NK-92 treated with Interleukin-12 subunit alpha and Interleukin-12 subunit beta, amount 100 ng/mL, for 24 hours (cell line): ENCODE measurements around the gene RASGRP2.

Experiments used
- DNase-seq: peaks from one replicate; lab custom pipeline; 2025; lab: John Stamatoyannopoulos, UW

RASGRP2 gene

DNA sequence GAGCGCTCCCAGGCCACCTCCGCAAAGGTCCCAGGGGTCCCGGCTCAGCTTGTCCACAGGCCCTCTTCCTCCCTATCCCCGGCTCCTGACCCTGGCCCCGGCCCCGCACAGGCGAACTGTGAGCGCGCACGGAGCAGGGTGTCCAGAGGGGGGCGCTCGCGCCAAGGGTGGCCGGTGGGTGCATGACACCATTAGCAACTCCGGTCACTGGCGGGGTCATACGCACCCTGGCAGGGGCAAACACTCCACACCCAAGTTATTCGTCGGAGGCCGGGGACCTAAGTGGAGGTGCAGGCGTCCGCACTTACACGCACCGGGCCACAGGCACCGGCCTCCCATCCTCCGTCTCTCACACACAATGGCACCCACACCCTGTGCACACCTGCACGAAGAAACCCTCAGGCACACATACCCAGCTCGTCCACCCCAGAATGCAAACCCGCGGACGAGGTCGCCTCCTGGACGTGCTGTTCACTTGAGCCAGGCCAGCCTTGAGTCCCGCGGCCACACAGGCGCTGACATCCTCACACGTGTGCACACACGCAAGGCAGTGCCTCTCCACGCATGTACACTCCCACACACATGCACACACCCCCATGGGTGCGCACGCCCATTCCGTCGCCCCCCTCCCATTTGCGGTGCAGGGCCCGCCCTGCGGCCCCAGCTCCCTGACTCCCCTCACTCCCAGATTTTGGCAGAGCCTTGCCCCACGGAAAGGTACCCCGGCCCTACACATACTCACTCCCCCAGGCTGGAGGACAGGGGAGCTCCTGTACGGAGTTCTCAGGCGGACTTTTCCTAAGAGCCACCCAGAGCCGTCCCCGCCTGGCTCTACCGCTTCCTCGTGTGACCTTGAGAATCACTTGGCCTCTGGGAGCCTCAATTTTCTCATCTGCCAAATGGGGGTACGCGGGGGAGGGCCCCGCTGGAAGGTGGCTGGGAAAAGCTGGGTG lies at the start of gene RASGRP2:
Gene RASGRP2 (minus strand): TSS at position 552 of the 953 bp plus-strand sequence. CDS start 1,276 bp downstream, outside the sequence.
- DNase-seq, result peak; percentile 32

DNA sequence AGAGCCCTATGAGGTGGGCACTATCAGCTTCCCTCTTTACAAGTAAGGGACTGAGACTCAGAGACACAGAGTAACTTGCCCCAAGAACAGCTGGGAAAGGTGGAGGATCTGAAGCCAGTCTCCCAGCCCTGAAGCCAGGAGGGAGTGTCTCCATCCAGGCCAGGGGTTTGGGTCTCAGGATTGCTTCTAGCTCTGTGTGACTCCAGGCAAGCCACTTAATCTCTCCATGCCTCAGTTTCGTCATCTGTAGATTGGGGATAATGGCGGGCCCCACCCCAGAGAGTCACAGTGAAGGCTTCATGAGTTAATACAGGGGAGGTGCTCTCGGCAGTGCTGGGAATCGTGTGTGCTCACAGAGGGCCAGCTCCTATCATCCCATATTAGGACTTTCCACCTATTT lies 48.5 kb upstream of the RASGRP2 start:
- no peak for DNase-seq

DNA sequence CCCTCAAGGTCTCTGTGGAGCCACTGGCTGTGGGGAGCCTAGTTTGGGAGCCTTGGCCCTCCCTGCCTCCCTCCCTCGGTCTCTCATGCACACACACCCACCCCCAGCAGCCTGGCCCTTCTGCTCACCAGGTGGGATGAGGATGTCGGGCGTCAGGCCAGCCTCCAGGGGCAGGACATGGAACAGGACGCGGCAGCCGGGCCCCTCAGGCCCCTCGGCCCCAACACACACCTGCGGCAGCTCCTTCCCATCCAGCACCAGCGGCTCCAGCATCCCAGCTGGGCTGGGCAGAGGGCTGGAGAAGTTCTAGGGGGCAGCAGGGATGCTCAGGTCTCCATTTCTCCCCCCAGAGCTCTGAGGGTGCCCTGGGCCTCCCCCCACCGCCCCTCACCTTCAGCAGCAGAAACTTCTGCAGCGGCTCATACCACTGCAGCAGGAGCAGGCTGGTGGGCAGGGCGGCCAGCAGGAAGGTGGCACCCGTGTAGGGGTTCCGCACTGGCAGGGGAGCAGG lies 47.9 kb upstream of the RASGRP2 start:
- DNase-seq, result no peak

DNA sequence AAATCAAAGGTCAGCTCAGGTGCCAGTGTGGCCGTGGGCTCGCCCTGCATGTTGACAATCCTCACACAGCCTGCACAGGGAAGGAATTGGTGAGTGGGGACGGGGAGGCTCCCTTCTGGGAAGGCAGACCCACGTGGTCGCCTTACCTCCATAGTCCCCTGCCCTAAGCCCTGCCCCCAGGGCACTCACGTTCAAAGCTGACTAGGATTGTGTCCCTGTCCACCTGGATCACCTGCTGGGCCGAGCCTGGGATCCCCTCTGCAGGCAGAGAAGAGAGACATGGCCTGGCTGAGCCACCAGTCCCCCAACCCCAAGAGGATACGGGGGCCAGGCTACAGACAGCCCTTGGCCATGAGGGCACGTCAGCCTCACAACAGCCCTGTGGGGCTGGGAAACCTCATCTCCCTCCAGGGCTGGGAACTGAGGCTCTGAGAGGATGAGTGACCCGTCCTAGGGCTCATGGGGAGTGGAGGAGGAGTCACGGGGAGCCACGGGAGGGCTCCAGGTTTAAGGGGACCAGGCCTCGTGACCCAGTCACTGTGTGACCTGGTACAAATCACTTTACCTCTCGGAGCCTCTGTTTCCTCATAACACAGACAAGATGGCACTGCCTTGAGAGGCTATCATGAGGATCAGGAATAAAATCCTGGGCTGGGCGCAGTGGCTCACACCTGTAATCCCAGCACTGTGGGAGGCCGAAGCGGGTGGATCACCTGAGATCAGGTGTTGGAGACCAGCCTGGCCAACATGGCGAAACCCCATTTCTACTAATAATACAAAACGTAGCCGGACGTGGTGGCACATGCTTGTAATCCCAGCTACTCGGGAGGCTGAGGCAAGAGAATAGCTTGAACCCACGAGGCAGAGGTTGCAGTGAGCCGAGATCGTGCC lies 46.5 kb upstream of the RASGRP2 start:
- no peak for DNase-seq

DNA sequence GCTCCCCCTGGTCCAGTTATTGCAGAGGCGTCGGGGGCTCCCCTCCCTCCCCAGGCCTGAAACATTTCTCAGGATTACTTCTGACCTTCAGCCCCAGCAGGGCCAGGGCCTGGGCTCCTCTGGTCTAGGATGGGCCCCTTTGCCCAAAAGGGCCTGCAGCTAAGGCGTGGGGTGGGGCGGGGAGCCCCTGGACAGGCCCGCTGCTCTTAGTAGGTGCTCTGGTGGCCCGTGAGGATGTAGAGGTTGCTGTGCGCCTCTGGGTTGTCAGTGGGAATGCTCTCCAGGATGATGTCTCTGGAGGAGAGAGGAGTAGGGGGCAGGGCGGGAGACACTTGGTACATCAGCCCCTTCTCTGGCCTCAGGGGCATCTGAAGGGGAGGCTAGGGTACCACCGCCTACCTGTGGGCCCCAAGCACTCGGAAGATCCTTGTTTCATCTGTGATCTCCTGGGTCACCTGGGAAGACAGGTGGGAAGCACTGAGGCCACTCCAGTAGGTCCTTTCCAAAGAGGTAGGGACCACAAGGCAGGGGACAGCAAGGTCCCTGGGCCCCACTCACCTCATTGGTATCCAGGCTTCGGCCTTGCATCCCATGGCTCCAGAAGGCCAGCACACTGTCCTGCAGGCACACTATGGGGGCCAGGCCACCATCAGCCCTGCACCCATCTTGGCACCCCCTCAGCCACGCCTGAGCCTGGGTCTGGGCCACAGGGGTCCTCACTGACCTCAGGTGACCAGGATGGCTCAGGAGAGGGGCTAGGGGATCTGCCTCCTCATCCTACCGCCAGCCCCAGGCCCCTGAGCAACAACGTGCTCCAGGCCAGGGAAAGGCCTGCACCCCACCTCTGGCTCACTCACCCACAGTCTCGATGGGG lies 45.6 kb upstream of the RASGRP2 start:
- DNase-seq, result no peak

DNA sequence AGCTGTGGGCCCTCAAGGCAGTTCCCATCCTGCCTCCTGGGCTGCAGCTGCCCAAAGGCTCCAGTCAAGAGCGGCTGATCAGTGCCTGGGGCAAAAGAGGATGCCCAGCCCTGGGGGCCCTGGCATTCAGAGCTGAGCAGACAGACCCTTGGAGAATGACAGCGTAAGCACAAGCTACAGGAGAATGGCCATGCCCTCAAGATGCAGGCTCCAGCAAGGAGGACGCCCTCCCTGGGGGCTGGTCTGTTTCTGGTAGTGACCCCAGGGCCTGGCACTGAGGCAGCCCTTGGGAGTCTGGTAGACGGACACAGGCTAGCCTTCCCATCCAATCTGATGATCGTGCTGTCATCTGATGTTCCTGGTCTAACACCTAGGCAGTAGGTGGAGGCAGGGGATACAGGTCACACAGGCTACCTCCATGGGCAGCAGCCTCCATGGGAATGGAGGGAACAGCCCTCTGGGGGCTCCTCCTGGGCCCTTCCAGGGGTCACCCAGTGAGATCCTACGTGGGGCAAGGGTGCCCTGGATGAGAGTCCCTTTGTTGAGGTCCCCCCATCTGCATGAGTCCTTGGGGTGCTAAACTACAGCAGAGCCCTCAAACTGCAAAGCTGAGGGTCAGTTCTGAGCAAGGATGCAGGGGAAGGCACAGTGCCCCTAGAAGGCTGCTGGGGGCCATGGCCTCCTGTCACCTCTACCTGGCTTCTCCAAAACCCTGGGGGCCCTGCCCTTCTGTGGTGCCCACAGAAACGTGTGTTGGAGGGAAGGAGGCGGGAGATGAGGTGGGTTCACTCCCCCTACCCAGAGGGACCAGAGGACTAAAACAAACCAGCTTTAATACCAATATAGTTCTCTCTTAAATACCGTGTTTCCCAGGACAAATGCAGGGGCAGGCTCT lies 44.6 kb upstream of the RASGRP2 start:
- no peak for DNase-seq

DNA sequence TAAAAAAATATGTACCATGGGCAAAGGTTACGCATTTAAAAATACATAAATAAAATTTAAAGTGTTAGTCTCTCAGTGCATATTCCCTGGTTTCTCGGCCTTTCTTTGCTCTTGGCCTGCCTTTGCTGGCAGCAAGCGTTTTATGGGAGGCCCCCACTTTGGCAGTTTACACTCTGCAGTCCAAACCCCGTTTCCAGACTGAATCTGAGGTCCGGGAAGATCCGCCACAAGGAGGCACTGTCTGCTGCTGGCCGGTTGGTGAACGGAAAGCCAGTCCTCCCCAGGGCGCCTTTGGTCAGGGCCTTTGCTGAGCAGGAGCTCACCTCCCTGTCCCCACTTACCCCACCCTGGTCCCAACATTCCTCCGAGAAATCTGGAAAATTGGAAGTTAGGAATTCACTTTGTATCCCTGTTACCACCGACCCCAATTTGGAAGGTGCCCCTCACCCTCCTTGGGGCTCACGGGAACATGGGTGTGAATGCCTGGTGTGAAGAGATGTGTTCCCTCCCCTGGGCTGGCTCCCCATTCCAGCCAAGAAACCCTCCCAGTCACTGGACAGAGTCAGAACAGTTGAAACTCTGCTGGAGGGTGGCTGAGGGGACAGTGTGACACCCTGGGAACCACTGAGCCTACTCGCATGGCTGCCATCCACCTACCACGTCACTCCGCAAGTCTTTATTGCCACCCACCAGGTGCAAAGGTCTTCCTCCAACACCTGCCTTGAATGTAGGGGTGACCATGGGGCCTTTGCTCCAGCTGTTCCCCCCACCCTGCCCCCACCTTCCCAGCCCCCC lies 43.8 kb upstream of the RASGRP2 start:
- DNase-seq, result no peak

DNA sequence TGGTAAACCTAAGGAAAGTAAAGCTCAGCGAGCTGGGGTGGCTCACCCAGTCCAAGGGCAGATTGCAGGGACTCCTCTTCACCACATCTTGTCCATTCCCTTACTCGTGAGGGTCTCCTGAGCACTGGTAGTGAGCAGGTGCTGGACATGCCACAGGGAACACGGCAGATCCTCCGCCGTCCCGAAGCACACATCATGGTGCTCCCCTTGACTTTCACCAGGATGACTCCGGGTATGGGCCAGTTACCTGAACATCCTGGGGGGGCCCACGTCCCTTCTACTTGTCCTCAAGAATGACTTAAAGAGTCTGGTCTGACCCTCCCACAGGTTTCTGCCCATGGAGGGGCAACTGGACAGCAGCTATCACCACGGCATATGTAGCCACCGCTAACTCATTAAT lies 42.4 kb upstream of the RASGRP2 start:
- DNase-seq, result no peak

DNA sequence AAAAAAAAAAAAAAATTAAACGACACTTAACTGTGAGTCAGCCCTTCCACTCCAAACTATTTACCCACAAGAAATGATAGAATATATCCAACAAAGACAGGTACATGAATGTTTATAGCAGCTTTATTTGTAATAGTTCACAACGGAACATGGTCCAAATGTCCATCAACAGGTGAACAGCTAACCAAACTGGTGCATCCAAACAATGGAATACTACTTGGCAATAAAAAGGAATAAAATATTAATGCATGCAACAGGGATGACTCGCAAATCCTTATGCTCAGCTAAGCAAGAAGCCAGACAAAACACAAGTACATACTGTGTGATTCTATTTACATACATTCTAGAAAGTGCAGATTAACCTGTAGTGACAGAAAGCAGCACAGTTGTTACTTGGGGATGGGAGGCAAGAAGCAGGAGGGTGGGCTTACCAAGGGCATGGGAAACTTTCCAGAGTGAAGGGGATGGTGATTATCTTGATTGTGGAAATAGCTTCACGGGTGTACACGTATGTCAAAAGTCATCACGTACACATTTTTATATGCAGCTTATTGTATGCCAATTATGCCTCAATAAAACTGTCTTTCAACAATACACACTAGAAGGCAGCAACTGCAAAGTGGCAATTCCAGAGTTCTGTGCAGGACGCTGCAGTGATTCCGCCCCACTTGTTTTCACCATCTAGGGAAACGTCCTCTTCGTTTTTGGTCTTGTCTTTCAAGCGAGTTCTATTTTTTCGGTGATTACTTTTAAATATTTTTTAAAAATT lies 41.1 kb upstream of the RASGRP2 start:
- no peak for DNase-seq

DNA sequence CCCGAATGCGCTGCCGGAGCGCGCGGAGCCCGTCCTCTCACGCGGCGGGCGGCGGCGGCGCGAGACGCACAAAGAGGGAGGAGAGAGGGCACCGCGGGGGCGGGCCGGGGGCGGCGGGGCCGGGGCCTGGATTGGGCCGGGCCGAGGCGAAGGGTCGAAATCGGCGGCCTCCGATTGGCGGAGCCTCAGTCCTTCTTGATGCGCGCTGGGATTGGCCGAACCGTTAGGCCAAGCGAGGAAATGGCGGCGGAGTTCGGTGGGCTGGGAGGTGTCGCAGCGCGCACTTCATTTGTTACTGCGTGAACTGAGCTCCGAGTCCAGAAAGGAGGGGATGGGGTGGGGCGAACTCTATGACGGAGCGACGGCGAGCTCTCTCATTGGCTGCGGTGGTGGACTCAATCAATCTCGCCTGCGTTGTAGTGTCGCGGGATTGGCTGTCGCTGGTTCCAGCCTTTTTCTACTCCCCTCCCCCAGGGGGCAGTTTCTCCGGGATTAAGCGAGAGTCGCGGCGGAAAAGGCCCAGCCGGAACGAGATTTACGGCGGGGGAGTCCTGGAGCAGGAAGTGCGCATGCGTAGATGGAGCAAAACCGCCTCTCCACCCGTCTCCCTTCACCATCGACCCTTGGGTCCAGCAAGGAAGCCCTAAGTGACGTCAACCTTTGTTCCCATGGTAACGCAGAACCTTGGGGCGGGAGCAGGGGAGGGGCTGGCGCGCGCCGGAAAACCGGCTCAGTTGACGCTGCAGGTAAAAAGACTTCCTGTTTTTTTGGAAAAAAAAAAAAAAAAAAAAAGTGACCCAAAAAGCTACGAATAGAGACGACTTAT lies 34.7 kb upstream of the RASGRP2 start, which contains the start of gene SF1:
Gene SF1 (minus strand): TSS at position 70 of the 826 bp plus-strand sequence. CDS start 150 bp downstream, outside the sequence.
- peak; percentile 99 for DNase-seq

DNA sequence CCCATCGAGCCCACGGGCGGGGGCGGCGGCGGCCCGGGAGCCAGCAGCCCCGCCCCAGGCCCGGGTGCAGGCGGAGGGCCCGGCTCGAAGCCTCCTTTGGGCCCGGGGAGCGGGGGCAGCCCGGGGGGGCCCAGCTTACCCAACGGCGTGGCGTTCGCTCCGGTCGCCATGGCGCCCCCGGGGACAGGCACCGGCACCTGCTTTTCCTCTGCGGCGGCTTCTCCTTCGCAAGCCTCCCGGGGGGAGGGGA lies 34.2 kb upstream of the RASGRP2 start:
- no peak for DNase-seq

DNA sequence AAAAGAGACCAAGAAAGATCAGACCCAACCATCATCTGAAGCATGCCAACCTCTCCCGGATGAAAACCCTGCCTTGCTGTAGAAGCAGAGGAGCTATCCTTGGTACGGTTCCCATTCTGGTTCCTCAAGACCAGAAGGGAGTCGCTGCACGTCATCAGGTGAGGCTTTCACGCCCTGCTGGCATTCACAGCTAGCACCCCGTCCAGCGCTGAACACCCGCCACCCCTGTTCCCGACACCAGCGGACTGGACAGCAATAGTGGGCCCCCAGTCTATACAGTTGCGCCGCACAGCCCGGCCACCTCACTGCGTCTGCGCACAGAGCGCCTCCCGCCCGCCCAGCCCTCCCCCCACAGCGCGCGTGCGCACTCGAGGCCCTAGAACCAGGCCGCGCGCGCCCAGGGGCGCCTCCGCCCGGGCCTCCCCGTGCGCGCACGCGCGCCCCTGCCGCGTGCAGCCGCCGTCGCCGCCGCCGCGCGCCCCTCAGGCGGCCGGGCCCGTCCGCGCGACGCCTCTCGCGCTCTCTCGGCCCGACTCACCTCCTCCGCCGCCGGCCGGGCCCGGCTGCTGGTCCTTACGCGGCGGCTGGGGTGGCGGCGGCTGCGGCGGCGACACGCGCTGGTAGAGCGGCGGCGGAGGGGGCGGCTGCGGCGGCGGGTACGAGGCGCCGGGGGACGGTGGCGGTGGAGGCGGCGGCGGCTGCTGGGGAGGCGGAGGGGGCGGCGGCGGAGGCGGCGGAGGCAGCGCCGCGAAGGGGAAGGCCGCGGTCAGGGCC lies 33.7 kb upstream of the RASGRP2 start:
- peak; percentile 78 for DNase-seq

DNA sequence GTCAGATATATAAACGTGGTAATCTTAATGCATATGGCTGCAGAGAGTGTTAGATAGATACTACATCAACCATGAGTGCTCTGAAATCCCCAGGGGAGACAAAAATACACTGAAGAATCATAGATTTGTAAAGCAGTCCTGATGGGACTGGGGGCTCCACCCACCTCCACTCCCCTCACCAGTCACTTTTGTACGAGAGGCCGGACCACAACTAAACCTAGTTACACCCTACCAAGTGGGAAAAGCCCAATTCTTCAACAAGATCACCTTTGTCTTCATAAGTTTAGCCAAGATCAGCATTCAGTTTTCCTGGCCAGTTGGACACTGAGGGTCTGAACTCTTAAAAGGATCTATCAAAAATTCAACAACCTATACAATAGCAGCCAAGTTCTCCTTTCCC lies 32.9 kb upstream of the RASGRP2 start:
- DNase-seq, result no peak

DNA sequence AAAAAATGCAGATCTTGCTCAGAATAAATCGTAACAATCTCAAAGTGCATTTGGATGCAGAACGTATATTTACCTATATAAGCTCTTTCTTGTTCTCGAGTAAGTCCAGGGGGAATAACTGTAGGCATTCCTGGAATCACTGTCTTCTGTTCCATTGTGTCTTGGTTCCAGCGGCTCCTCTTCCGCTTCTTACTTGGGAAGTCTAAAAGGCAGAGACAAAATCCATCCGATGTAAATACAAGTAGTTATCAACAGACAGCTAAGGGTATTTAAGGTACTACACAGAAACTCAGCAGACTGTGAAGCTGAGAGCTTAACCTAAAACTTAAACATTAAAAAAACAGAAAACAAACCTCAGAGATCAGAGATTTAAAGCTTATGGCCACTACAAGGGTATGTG lies 32.5 kb upstream of the RASGRP2 start:
- no peak for DNase-seq

DNA sequence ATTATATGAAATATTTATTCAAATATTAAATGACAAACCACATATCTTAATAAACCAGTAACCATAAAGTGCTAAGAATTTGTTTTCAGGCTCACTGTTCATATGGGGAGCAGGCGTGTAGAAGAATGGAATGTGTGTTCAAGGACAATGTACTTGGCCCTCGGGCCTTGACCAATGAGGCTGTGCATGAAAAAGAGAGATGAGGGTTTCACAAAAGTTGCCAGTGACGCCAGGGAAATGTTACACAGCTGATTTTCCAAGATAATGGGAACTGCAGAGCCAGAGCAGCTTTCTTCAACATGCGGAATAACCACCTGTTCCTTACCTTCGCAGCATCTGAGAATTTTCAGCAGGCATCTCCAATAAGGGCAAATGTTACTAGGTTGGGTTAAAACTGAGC lies 30.2 kb upstream of the RASGRP2 start:
- no peak for DNase-seq

DNA sequence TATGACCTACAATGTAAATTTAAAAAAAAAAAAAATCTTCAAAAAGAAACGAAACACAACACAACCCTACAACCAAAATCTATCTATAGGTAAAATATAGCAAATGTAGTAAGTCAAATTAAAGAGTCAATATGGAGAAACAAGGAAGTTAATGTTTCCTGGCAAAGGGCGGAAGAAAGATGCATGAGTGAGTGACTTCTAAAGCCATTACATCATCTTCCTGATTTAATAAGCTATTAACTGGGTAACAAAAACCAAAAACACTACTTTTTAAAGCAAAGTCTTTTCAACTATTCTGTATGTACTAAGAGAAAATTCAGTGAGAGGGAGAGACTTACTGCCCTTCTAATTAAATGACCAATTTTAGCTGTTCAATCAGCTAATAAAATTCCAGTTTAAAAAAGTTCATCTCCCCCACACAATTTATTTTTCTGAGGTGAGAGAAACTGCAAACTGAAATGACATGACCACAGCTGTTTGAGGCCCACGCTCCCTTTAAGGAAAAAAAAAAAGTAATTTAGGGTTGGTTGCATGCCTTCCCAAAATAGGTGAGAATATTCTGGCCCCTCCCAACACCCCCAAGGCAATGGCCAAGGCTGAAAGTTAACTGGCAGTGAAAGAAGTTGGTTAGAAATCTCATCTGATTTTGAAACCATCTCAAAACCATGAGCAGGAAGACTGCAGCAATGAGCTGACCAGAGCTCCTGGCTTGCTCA lies 28.5 kb upstream of the RASGRP2 start:
- no peak for DNase-seq

DNA sequence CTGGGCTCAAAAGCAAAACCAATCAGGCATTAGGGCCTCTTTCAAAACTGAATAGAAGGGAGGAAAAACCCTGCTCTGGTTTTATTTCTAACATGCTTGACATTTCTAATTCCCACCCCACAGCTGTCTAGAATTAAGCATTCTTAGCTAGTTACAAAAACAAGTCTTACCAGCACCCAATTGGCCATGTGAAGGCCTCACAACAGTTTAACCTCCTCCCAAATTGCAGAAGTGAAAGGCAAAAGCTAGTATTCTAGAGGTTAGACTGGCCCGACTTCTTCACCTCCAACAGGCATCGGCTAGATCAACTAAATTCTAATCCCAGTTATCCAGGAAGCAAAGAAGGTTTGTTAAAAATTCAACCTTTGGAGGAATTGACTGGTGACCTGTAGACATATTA lies 27.9 kb upstream of the RASGRP2 start:
- no peak for DNase-seq
